HG03139 (cell line): ENCODE measurements around the gene RGS6.

Experiments
- ATAC-seq: cut with Tn5 transposase; IDR thresholded peaks from one replicate; pipeline ENCODE4 v1.9.1; 2021; ENCODE audit not compliant: unreplicated experiment

The RGS6 gene

DNA sequence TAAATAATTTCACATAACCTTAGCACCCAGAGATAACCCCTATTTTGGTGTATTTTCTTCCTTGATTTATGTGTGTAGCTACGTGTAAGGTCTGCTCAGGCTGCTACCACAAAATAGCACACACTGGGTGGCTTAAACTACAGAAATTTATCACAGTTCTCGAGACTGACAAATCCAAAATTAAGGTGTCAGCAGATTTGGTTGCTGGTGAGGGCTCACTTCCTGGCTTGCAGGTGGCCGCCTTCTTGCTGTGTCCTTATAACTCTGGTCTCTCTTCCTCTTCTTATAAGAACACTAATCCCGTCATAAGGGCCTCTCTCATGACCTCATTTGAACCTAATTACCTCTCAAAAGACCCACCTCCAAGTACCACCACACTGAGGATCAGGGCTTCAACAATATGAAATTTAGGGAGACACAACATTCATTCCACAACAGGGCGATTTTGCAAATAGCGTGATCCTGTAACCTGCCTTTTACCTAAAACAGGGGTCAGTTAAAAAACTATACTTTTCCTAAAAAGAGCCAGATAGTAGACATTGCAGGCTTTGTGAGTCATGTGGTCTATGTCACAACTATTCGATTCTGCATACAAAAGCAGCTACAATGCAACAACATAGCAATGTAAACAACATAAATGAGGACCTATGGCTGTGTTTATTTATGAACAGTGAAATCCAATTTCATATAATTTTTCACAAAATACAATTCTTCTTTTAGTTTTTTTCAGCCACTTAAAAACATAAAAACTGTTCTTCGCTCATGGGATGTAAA is 589.9 kb downstream of the RGS6 start:
- no peak for ATAC-seq

DNA sequence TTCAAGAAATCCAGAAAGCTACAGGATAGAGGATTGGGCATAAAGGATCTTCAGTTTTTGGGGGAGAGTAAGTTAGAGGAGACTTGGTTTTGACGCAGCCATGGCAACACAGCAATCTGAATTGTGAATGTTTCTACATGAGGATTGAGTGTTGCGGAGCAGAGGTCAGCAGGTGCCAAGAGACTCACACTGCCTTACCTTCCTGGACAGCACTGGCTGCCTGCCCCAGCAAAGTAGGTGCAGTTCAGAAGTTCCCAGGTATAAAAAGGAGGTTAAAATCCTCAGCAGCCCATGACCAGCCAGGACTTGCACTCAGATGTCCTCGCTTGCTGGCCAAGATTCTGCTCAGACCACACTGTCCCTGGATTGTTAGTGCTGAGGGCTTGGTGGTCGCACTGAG is 590.6 kb downstream of the RGS6 start:
- no peak for ATAC-seq

DNA sequence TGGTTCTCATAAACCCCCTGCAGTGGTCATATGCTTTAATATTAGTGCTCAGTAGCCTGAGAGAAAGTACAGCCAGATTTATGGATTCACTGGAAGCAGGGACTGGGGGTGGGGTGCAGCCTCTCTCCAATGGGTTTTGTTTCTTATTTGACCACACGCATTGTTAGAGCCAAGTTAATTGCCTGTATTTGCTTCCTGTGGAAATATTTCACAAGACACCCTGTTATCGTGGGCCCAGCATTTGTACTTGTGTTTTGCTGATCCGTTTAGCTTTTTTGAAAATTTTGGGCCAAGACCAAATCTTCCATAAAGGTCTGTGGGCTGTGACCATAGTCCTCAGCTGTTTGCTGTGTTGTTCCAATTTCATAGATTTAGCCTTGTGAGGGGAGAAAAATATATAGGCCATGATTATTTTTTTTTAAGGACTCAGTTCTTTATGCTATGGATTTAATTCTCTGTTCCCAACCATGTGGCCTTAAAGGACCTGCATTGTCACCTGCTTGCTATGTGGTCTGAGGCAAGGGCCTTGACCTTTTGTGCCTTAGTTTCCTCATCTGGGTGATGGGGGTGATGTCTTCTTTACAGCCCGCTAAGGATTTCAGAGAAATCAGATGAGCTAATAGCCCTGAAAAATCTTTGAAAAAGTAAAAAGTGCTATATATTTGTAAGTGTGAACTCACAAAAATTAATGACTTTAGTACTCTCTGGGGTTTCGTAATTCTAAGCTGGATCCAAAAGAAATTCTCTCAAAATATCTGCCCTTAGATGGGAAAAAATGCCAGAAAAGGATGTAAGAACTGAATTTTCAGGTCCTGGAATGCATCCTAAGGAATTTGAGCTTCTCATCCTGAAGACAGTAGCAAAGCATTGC is 591.4 kb downstream of the RGS6 start:
- ATAC-seq, result no peak

DNA sequence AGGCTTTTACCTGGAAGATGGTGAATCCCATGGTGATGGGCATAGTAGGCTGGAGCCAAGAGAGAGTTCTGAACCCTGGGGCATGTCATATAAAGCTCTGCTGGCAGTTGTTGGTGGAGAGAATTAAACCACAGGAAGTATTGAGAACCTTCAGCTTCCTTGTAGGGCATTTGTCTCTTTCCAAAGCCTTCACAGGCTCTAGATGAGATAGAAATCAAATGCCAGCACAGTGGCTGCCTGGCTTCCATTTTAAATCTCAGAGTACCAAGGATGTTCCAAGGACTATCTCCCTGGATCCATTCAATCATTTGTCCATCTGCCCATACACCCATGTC is 592.0 kb downstream of the RGS6 start:
- ATAC-seq, result no peak

DNA sequence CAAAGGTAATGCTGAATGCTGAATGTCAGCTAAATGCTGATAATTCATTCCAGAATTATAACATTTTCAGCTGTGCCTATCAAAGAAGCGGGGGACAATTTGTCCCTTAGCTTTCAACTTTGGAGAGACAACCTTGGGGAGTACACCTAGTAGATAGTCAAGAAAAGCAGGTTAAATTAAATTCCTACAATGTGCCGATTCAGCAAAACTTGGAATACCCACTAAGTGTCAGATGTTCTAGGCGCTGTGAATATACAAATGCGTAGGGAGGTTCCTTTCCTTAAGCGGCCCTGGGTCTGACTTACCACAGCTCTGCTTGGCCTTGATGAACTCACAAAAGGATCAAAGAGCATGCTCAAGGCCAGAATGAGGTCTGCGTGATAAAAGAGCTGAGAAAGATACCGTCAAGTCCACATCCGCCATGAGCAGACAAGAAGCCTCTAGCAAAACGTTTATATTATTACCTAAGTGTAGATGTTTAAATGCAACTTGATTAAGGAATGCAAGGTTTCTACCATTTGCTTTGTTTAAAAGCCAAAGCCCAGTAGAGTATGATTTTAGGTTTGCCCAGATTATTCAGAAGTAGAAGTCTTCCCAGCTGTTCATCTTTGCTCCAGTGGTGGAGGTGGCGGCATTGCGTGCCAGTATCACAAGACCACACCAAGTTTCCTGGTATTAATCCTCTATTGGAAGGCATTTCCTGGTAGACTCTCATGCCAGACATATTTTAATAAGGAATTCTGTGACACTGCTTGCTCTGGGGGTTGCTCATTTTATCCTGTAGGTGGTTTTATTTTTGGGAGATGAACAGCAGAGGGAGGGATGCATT is 593.1 kb downstream of the RGS6 start:
- ATAC-seq, result no peak

DNA sequence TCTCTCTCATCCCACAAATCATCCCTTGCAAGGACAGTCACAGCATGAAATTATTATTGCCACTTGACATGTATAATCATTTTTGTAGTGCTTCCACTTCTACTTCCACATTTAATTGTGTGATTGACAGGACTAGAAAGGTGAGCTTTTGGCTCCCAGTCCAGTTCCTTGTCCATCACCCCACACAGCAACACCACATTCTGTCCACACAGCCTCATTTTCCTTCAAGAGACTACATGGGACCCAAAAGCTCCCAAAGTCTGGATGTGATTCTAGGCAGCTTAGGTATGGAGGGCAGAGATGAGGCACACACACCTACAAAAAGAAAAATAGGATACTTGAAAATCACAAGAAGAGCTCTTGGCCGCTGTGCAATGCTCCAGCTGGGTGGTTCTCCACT is 595.4 kb downstream of the RGS6 start:
- ATAC-seq, result no peak

DNA sequence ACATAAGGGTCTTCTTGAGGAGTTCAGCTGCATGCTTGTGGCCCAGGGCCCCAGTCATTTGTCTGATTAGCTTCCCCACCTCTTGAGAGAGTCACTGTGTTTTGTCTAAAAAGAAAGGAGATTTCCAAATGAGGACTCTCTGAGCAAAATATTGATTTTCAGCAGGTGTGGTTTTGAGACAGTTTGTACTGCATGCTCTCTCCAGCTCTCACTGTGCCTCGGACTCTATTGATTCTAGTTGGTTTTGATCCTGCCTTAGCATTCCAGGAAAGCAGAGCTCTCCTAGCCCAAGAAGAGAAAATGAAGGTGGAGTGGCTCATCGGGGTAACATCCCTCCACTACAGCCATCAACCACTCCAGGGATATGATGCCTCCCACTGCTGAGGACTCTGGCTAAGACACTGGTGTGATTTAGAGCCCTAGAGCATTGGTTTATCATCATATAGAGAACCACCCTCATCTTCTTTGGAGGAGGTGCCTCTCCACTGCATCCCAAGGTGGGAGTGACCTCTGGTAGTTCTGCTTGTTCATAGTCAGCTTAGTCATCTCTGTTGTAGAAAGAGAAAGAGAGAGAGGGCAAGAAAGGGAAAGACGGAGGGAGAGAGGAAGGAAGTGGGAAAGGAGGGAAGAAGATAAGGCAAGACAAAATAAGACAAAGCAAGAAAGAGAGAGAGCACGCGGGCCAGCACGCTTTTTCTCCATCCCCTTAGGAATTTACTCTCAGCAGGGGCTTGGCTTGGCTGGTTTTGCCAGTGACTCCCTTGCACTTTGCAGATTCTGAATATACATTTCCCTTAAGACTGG is 596.0 kb downstream of the RGS6 start:
- ATAC-seq, result no peak

DNA sequence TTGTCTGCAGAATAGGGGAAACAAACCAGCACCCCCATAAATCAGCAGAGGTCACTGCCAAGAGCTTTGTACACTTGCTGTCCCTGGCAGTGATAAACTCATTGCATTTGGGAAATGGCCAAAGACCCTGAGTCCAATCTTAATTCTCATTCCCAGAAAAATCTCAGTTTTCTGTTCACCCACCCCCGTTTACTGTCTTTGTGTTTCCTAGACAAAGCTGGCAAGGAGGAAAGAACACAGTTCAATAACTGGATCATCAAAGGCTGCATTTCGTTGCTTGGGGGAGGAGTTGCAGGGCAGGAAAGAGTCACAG is 596.6 kb downstream of the RGS6 start:
- ATAC-seq, result no peak

DNA sequence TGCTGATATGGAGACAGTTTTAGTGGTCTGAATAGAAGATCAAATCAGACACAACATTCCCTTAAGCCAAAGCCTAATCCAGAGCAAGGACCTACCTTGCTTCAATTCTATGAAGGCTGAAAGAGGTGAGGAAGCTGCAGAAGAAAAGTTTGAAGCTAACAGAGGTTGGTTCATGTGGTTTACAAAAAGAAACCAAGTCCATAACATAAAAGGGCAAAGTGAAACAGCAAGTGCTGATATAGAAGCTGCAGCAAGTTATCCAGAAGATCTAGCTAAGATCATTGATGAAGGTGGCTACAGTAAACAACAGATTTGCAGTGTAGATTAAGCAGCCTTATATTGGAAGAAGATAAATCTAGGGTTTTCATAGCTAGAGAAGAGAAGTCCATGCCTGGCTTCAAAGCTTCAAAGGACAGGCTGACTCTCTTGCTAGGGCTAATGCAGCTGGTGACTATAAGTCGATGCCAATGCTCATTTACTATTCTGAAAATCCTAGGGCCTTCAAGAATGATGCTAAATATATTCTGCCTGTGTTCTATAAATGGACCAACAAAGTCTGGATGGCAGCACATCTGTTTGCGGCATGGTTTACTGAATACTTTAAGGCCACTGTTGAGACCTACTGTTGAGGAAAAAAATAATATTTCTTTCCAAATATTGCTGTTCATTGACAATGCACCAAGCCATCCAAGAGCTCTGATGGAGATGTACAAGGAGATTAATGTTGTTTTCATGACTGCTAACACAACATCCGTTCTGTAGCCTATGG is 600.6 kb downstream of the RGS6 start:
- ATAC-seq, result no peak

DNA sequence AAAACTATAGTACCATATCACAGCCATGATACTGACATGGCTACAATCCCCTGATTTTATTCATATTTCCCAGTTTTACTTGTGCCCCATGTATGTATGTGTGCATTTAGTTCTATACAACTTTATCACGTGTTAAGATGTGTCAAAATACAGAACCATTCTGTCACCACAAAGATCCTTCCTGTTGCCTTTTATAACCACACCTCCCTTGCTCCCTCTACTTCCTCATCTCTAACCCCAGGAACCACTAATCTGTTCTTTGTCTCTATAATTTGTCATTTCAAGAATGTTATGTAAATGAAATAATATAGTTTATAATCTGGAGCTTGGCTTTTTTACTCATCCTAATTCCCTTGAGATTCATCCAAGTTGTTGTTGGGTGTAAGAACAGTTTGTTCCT is 603.3 kb downstream of the RGS6 start:
- peak; percentile 75 for ATAC-seq

DNA sequence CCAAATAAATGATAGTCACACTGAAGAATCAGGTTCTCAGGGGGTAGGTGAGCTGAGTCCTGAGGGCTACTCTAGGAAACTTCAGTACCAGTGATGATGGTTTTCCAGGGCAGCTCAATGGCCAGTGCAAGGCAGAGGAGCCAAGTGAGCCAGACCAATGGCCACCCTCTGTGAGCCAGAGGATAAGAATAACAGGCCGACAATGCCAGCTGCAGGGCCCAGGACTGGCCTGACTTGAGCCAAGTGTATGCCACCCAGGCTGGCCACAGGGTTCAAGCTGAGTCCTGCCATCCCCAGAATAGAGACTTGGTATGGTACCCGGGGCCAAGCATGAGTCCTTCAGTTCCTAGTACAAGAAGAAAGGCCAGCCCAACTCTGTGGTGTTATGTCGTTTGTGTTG is 606.2 kb downstream of the RGS6 start:
- ATAC-seq, result no peak

DNA sequence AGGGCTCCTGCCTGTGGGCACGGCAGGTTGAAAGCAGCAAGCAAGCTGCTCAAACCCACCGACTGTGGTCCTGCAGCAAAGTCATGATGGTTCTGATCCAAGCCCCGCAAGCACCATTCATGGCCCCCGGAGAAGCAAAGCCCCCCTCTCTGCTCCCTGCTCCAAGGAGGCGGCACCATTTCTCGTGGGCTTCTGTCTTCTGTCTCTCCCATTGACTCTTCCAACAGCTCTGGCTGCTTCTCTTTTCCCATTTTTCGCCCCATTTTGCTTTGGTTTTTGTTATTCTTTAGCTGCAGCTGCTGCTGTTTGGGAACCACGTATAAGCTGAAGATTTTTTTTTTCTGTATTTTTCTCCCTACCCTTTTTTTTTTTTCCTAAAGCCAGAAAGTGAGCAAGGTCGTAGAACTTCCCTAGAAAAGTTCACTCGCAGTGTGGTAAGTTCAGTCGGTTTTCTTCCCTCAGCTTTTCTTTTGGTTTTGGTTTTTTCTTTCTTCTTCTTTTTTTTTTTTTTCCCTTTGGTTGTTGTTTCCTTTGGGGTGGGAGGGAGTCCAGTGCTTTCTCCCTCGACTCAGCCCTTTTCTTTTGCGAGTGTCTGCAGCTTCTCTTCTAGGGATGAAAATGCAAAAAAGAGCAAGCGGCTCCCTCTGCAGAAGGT is 607.6 kb downstream of the RGS6 start:
- no peak for ATAC-seq

DNA sequence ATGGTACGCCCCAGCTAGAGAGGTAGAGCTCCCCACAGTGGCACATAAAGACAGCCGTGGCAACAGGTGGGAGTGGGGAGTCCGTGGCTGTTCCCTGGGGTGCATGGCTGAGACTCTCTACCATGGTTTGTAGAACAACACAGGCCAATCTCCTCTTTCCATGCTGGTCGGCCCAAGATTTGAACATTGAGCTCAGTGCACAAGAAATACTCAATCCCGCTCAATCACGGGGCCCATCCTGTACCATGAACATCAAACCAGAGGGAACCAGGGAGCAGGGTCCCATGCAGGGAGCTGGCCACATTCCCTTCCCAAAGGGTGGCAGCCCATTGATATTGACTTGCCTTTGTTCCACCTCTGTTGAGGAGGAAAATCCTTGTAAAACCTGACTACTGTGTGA is 608.6 kb downstream of the RGS6 start:
- no peak for ATAC-seq

DNA sequence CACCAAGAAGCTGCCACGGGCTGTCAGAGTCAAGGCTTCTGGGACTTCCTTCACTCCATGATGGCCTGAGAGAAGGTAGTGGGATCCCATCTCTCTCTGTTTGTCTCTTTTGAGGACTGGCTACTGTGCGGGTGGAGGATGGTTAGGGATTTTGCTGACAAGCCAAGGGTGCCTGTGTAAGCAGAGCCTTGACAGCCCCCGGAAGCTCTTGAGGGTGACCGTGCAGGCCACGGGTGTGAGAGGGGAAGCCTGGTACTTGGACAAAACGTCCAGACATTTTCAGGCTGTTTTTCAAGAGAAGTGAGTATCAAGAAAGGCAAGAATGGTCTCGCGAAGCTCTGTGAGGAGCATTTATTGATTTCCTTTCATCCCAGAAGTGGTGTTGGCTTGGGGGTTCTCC is 609.3 kb downstream of the RGS6 start:
- ATAC-seq, result no peak

DNA sequence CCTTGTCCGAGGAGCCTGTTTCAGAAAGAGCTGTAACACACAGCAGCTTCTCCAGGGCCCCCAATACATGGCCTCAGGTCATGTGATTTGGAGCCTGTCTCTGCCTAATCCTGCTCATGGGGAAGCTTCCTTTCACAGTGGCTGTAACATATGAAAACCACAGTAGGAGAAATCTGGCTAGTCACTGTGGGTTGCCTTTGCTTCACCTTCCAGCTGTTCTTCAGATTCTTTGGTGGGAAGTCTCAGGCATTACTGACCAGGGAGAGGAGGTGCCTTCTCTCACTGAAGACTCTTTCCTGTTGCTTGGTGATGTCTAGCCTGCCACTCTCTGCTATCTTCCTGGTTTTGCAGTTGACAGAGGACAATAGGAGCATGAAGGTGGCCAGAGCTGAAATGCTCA is 611.1 kb downstream of the RGS6 start:
- ATAC-seq, result no peak

DNA sequence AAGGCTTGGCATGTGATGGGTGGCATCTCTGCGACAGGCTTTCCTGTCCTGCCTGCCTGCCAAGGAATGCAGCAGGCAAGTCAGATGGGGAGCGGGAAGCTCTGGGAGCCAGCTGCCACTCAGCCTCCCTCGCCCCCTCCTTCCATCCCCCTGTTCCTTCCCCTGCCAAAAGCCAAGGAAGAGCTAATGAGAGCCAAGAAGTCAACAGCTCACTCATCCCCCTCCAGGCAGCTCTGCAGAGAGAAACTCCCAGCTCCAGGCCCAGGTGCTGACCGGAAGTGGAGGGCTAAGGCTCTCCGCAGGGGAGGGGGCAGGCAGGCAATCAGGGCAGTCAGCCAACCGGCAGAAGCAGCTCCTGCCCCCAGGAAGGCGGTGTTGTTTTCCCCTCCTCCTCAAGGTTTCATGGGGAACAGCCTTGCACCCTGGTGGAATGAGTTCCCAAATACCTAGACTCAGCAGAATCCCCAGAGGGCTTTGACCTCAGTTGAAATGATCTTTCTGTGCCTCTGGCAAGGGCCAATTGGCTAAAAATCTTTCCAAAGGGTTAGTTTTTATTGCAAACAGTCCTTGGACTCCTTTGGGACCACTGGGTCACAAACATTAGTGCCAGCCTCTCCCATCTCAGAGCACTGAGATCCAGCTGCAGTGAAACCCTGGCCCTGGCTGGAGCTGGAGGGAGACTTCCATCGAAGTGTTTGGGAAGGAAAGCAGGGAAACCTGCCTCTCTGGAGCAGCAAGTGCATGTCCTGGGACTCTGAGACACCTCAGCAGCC is 612.6 kb downstream of the RGS6 start:
- no peak for ATAC-seq

DNA sequence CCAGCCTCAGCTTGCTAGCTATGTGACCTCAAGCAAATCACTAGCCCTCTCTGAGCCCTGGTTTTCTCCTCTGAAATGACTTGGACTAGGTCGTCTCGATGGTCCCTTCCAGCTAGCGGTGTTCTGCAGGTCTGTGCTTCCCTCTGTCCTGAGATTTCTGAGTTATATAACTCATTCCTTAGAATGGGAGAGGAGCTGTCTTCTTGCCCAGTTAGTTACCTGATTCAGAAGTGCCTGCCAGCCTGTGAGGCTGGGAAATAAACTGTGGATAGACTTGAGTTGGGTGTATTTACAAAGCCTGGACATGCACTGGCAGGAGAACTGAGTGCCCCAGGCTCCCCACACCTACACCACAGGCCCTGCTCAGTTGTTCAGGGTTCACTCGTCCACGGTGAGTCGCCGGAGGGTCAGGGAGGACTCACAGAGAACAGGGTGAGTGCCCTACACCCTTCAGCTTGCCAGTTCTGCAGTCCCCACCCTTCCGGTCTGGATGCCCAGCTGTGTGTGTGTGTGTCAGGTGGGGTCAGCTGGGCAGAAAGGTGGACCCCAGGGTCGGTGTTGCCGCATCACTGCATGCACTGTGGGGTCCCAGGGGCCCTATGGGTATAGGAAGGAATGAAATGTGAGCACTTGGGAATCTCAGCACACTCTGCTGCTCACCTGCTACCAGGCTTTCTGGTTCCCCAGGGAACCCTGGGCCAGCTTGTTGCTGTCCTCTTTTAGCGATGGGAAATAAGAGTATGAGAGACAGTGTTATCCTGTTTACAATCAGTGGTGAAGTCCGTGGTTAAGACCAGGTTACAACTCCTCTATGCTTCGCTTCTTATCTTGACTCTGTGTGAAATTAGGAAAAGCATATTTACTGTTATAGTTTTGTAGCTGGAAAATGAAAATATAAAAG is 613.4 kb downstream of the RGS6 start:
- ATAC-seq, result no peak
